IPS-20b (cell line): ENCODE data around the gene SH3RF3.

Experiments used
- H3K27ac ChIP-seq: one replicate; pipeline ENCODE4 v1.5.1; 2013; ENCODE audit warnings: low read length
- H3K27me3 ChIP-seq: 2 replicates; pipeline ENCODE4 v1.6.1; 2013; ENCODE audit warnings: mild to moderate bottlenecking, low read length, inconsistent platforms; ENCODE audit not compliant: insufficient read depth
- H3K36me3 ChIP-seq: 2 replicates; pipeline ENCODE4 v1.6.1; 2013; ENCODE audit warnings: low read depth, mild to moderate bottlenecking, inconsistent platforms, low read length, moderate library complexity; ENCODE audit not compliant: insufficient read depth
- H3K4me1 ChIP-seq: 2 replicates; pipeline ENCODE4 v1.6.1; 2013; ENCODE audit warnings: mild to moderate bottlenecking, control low read depth, inconsistent platforms, low read length, moderate library complexity; ENCODE audit not compliant: insufficient read depth
- H3K4me3 ChIP-seq: 2 replicates; pipeline ENCODE4 v1.5.1; 2013; ENCODE audit warnings: mild to moderate bottlenecking, low read length, inconsistent platforms
- H3K9ac ChIP-seq: 2 replicates; pipeline ENCODE4 v1.6.1; 2013; ENCODE audit warnings: low read depth, mild to moderate bottlenecking, inconsistent platforms, low read length, moderate library complexity
- H3K9me3 ChIP-seq: 2 replicates; pipeline ENCODE4 v1.6.1; 2013; ENCODE audit warnings: mild to moderate bottlenecking, low read depth, low read length, inconsistent platforms; ENCODE audit not compliant: insufficient read depth

SH3RF3 gene

DNA sequence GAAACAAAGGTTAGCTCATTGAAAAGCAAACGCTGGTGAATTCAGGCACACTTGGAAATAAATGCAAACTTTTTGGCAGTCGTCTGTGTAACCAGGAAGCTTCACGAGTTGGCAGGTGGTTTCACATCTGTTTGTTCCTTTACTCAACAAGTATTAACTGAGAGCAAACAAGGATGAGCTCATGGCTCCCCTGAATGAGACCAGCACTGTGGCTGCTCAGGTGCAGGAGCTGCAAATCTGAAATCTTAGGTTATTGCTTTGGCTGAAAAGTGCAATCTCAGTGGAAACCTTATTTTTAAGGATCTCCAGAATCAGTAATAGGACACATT, 46.3 kb downstream of the SH3RF3 start:
- Histone ChIP-seq H3K27me3 (no peaks in the 10 kb centered on the region), H3K4me1 (peaks cover 8% of the 10 kb centered on the region; the same call in 1 of the 2 replicates), H3K9ac (no peak overlapping the region), H3K36me3 (no peaks in the 10 kb centered on the region), H3K9me3 (peaks cover 11% of the 10 kb centered on the region; the same call in 1 of the 2 replicates), H3K4me3 (no peak overlapping the region), H3K27ac (no peak overlapping the region)

- H3K4me1 ChIP-seq = peaks cover 6% of the 10 kb centered on the region; the same call in 1 of the 2 replicates
- H3K4me3 ChIP-seq = no peak overlapping the region
- no peaks in the 10 kb centered on the region for H3K36me3 ChIP-seq
- no peaks in the 10 kb centered on the region for H3K27me3 ChIP-seq
- no peak overlapping the region for H3K9ac ChIP-seq
- peaks cover 11% of the 10 kb centered on the region; the same call in 1 of the 2 replicates for H3K9me3 ChIP-seq
- no peak overlapping the region for H3K27ac ChIP-seq
Observed at GRCh38 chr2:109176928-109177327, 47.9 kb downstream of the SH3RF3 start.

DNA sequence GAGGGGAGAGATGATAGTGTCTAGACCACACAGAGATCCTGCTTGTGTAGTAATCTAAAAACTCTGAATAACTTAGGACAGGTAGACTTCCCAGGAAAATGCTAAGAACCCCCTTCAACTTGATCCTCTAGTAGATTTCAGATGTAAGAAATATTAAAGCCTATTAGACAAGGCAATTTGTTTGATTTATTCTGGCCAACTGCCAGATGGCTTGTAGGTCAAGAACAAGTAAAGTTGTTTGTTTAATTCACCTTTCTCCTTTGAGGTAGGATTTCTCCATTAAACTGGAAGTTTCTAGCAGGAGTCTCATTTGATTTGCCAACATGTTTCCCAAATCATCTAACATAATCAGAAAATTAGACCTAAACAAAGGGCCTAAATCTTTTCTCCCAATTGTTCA, 48.6 kb downstream of the SH3RF3 start:
- no peak overlapping the region for H3K27ac ChIP-seq
- H3K4me1 ChIP-seq = peaks cover under 1% of the 10 kb centered on the region; the same call in 1 of the 2 replicates
- H3K27me3 ChIP-seq = no peaks in the 10 kb centered on the region
- no peaks in the 10 kb centered on the region for H3K36me3 ChIP-seq
- H3K4me3 ChIP-seq = no peak overlapping the region
- no peak overlapping the region for H3K9ac ChIP-seq
- peaks cover 11% of the 10 kb centered on the region; the same call in 1 of the 2 replicates for H3K9me3 ChIP-seq

- Histone ChIP-seq H3K4me3 (no peak overlapping the region), H3K27me3 (no peaks in the 10 kb centered on the region), H3K9me3 (peaks cover 11% of the 10 kb centered on the region; the same call in 1 of the 2 replicates), H3K9ac (no peak overlapping the region), H3K27ac (no peak overlapping the region), H3K36me3 (no peaks in the 10 kb centered on the region), H3K4me1 (no peaks in the 10 kb centered on the region)
Observed at GRCh38 chr2:109178968-109179367, 50.0 kb downstream of the SH3RF3 start.

DNA sequence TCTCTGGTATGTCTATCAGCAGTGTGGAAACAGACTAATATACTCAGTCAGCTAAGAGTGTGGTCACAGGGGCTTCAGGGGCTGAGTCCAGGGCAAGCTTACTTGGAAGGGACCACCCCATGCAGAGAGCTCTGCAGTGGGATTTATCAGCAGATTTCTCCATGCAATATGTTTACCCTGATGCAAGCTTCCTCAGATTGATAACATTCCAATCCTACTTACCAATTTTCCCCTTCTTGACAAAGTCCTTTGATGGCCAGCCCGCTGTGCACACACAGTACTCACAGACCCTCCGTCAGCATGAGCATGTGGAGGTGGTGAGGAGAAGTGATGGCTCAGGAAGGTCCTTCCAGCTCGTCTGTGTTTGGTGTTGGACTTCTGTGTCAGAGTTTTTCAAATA, 51.8 kb downstream of the SH3RF3 start:
- Histone ChIP-seq H3K9ac (no peak overlapping the region), H3K9me3 (peaks cover 3% of the 10 kb centered on the region; the same call in 1 of the 2 replicates), H3K27ac (no peak overlapping the region), H3K4me1 (no peaks in the 10 kb centered on the region), H3K36me3 (no peaks in the 10 kb centered on the region), H3K27me3 (no peaks in the 10 kb centered on the region), H3K4me3 (no peak overlapping the region)

GRCh38 chr2:109182426-109182825, 53.4 kb downstream of the SH3RF3 start:
- H3K4me3 ChIP-seq = no peak overlapping the region
- H3K4me1 ChIP-seq = no peaks in the 10 kb centered on the region
- H3K27me3 ChIP-seq = no peaks in the 10 kb centered on the region
- H3K9me3 ChIP-seq = peaks cover 3% of the 10 kb centered on the region; the same call in 1 of the 2 replicates
- no peak overlapping the region for H3K9ac ChIP-seq
- H3K27ac ChIP-seq = no peak overlapping the region
- H3K36me3 ChIP-seq = no peaks in the 10 kb centered on the region

- Histone ChIP-seq H3K4me3 (no peak overlapping the region), H3K27ac (no peak overlapping the region), H3K9ac (no peak overlapping the region), H3K36me3 (no peaks in the 10 kb centered on the region), H3K9me3 (peaks cover 3% of the 10 kb centered on the region; the same call in 1 of the 2 replicates), H3K4me1 (no peaks in the 10 kb centered on the region), H3K27me3 (no peaks in the 10 kb centered on the region)
Observed at GRCh38 chr2:109183871-109184270, 54.9 kb downstream of the SH3RF3 start.

GRCh38 chr2:109184368-109184767, 55.4 kb downstream of the SH3RF3 start:
- H3K27me3 ChIP-seq = no peaks in the 10 kb centered on the region
- H3K4me1 ChIP-seq = no peaks in the 10 kb centered on the region
- no peak overlapping the region for H3K4me3 ChIP-seq
- no peak overlapping the region for H3K9ac ChIP-seq
- no peaks in the 10 kb centered on the region for H3K36me3 ChIP-seq
- H3K9me3 ChIP-seq = peaks cover 3% of the 10 kb centered on the region; the same call in 1 of the 2 replicates
- H3K27ac ChIP-seq = no peak overlapping the region

DNA sequence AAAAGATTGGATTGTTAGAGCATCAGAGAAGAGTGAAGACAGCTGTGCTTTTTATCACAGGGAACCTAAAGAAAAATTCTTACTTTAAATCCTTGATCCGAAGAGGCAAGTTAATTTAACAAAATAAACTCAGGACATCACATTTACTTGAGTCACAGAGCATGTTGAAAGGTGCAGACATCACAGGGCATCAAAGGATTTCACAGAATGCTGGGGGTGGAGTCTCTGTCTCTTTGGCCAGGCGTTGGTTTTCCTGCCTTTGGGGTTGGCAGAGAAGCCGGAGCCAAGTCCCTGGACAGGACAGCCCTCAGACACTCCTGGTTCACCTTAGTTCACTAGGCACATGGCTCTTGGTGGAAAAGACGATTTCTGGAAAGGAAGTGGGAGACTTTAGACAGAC, 56.3 kb downstream of the SH3RF3 start:
- Histone ChIP-seq H3K9me3 (no peaks in the 10 kb centered on the region), H3K4me3 (no peak overlapping the region), H3K36me3 (no peaks in the 10 kb centered on the region), H3K4me1 (no peaks in the 10 kb centered on the region), H3K9ac (no peak overlapping the region), H3K27me3 (no peaks in the 10 kb centered on the region), H3K27ac (no peak overlapping the region)

DNA sequence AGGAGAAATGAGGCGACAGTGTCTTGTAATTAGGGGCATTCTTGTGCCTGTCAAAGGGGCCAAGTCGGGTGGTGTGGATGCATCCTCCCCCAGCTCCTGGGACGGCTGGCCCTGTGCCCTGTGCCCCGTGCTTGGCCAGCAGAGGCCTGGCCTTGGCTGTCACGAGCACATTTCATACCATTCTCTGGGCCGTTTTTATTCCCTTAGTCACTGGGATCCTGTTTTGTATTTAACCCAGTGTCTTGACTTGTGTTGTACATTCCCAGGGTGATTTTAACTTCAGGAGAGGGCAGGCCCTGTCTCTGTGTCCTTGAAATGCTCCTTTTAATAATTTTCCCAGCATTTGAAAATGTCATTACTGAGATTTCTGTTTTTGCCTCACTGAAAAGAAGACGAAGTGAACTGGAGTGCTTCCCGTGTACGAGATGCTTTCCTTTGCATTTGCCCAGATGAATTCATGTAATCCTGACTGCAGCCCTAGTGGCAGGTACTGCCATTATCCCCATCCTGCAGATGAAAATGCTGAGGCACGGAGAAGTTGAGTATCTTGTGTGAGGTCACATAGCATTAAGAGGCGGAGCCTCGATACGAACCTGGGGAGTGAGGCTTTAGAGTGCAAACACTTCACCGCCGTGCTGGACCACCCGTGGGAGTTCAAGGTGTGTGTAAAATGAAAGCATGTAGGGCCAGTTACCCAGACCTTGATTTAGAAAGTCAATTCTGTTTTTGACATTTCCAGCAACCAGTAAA, 57.0 kb downstream of the SH3RF3 start:
- Histone ChIP-seq H3K9ac (no peak overlapping the region), H3K4me1 (no peaks in the 10 kb centered on the region), H3K27ac (no peak overlapping the region), H3K4me3 (no peak overlapping the region), H3K27me3 (no peaks in the 10 kb centered on the region), H3K36me3 (no peaks in the 10 kb centered on the region), H3K9me3 (no peaks in the 10 kb centered on the region)

DNA sequence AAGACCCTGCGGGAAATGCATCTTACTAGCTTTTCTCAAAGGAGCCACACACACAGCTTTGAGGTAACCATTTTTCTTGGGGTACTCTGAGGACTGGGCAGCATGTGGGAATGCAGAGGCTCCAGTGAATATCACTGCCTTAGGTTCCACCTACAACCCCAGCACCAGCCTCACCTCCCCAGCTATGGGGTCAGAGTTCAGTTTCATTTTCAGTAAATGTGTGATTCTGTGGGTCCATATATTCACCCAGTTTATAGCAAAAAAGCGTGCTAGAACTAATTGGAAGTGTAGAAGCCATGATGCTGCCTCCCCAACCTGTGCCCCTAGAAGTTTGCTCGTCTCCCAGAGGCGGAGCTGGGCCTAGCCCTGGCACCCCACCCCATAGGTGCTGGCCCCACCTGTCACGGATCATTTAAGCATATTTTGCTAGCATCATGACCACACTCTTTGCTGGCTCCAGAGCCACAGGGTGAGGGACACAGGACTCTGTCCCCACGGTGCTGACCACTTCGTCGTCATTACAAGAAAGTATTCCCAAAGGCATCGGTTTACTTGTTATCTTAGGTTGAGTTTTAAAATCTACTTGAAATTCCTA, 57.7 kb downstream of the SH3RF3 start:
- H3K27ac ChIP-seq = no peak overlapping the region
- no peak overlapping the region for H3K9ac ChIP-seq
- no peaks in the 10 kb centered on the region for H3K4me1 ChIP-seq
- H3K27me3 ChIP-seq = no peaks in the 10 kb centered on the region
- H3K9me3 ChIP-seq = no peaks in the 10 kb centered on the region
- no peak overlapping the region for H3K4me3 ChIP-seq
- no peaks in the 10 kb centered on the region for H3K36me3 ChIP-seq
